Kidney epithelial cell (primary cell): ENCODE data around the gene RNF213. TPM values are rescaled to one million over a fixed set of nuclear protein-coding genes. Genes with fewer than 3 reads are reported as not detected.

Source experiments
- DNase-seq: peaks from one replicate; pipeline ENCODE4 v3.0.0-alpha.2; 2010; ENCODE audit warnings: low read depth
- H3K27me3 ChIP-seq: 2 replicates; pipeline ENCODE4 v1.6.0; 2011; ENCODE audit warnings: low read length; ENCODE audit not compliant: control insufficient read depth, insufficient read depth
- H3K36me3 ChIP-seq: 2 replicates; pipeline ENCODE4 v1.5.1; 2011; ENCODE audit warnings: low read length; ENCODE audit not compliant: control insufficient read depth, insufficient read depth
- H3K4me3 ChIP-seq: 2 replicates; pipeline ENCODE4 v1.5.1; 2011; ENCODE audit warnings: low read depth, mild to moderate bottlenecking, control low read depth, low read length
- total RNA-seq: library from RNA; depleted of rRNA; stranded (reverse); fragments of >200 nt; gene quantifications from 2 replicates; pipeline ENCODE4 v1.2.3, GENCODE V29; 2015
- TF ChIP-seq, protein P1 (sequence below): IDR thresholded peaks from 2 replicates; pipeline ENCODE4 v1.5.1; 2011; ENCODE audit warnings: mild to moderate bottlenecking, moderate library complexity, low read length, control low read depth, inconsistent platforms; ENCODE audit not compliant: insufficient read depth, poor library complexity, severe bottlenecking

The RNF213 gene
- total RNA-seq, 1 donor from 2014 or later, result 111 TPM

DNA sequence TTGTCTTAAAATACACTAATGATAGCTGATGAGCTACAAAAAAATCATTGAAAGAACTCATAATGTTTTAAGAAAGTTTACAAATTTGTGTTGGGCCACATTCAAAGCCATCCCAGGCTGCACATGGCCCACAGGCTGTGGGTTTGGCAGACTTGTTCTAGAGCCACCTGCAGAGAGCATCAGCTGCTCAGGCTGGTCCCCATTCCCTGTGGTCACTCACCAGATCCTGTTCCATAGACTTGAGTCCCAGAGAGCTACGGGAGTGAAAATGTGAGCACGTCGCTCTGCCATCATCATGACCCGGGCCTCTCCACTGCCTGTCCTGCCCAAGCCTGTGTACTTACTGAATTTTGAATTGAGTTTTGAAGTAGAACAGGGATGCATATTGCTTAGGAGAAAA is 33.5 kb upstream of the RNF213 start:
- no peak for DNase-seq
- TF ChIP-seq, protein P1, sequence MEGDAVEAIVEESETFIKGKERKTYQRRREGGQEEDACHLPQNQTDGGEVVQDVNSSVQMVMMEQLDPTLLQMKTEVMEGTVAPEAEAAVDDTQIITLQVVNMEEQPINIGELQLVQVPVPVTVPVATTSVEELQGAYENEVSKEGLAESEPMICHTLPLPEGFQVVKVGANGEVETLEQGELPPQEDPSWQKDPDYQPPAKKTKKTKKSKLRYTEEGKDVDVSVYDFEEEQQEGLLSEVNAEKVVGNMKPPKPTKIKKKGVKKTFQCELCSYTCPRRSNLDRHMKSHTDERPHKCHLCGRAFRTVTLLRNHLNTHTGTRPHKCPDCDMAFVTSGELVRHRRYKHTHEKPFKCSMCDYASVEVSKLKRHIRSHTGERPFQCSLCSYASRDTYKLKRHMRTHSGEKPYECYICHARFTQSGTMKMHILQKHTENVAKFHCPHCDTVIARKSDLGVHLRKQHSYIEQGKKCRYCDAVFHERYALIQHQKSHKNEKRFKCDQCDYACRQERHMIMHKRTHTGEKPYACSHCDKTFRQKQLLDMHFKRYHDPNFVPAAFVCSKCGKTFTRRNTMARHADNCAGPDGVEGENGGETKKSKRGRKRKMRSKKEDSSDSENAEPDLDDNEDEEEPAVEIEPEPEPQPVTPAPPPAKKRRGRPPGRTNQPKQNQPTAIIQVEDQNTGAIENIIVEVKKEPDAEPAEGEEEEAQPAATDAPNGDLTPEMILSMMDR, result no peak
- Histone ChIP-seq H3K4me3 (no peak overlapping the region), H3K36me3 (no peaks in the 10 kb centered on the region), H3K27me3 (no peaks in the 10 kb centered on the region)

DNA sequence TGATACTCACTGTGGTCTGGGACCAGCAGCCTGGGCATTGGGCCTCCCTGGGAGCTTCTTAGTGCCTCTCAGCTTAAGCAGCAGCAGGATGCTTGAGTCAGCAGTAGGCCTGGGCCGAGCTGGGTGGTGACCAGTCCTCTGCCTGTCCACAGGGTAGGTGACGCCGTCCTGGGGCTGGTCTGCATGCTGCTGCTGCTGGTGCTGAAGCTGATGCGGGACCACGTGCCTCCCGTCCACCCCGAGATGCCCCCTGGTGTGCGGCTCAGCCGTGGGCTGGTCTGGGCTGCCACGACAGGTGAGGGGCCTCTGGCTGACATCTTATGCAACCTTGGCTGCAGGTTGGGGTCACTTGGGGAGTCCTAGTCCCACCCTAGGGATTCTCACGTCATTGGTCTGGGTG is 33.0 kb upstream of the RNF213 start:
- Histone ChIP-seq H3K4me3 (no peak overlapping the region), H3K36me3 (no peaks in the 10 kb centered on the region), H3K27me3 (no peaks in the 10 kb centered on the region)
- TF ChIP-seq, protein P1, result no peak
- DNase-seq, result no peak

DNA sequence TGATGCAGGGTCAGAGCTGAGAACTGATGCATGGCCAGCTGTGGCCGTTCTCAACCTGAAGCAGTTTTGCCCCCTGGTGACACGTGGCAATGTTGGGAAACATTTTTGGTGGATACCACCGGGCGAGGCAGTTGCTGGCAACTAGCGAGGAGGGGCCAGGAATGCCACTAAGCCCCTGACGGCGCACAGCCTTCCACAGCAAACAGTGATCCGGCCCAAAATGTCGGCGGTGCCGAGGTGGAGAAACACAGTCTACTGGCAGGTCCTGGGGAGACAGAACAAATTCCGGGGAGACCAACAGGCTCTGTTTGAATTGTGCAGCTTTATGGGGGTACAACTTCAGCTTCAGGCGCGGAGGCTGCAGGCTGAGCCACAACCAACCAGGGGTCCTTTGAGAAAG is 32.2 kb upstream of the RNF213 start:
- H3K36me3 ChIP-seq, result no peaks in the 10 kb centered on the region
- H3K4me3 ChIP-seq, result no peak overlapping the region
- DNase-seq, result no peak
- H3K27me3 ChIP-seq, result no peaks in the 10 kb centered on the region
- TF ChIP-seq, protein P1, result no peak

DNA sequence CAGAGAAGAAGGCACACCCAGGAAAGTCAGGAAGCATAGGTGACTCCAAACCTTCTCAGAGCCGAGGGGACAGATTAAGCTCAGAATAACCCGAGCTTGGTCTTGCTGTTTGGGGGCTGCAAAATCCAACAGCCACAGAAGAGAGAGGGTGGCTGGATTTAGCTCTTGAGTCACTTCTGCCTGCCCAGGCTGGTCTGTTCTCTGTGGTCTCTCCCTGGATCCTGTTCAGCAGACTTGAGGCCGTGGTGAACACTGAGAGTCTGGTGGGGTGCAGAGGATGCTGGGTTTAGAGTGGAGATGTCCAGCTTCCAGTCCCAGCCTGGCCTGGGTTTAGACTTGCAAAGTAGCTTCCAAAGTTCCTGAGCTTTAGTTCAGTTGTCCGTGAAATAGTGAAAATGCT is 31.6 kb upstream of the RNF213 start:
- Histone ChIP-seq H3K27me3 (no peaks in the 10 kb centered on the region), H3K4me3 (no peak overlapping the region), H3K36me3 (no peaks in the 10 kb centered on the region)
- TF ChIP-seq, protein P1, result no peak
- DNase-seq, result no peak

DNA sequence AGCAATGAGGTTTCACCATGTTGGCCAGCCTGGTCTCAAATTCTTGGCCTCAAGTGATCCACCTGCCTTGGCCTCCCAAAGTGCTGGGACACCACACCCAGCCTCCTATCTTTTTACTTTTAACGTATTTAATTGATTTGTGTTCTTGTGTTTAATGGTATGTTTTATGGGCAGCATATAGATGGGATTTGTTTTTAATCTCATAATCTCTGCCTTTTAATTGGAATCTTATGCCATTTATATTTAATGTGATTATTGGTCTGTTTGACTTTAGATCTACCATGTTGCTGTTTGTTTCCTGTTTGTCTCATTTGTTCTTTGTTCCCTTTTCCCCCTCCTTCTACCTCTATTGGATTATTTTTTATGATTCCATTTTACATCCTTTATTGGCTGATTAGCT is 28.2 kb upstream of the RNF213 start:
- no peaks in the 10 kb centered on the region for H3K36me3 ChIP-seq
- no peak overlapping the region for H3K4me3 ChIP-seq
- no peaks in the 10 kb centered on the region for H3K27me3 ChIP-seq
- no peak for DNase-seq
- TF ChIP-seq, protein P1, result no peak

DNA sequence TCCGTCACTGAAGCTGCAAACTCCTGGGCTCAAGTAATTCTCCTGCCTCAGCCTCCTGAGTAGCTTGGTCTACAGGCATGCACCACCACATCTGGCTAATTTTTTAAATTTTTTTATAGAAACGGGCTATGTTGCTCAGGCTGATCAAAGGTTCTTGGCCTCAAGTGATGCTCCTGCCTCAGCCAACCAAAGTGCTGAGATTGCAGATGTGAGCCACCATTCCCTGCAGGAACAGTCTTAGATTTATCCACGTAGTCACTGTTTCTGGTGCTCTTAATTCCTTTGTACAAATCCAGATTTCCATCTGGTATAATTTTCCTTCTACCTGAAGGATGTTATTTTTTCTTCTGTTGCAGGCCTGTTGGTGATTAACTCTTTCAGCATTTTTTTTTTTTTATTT is 27.4 kb upstream of the RNF213 start:
- DNase-seq, result no peak
- no peaks in the 10 kb centered on the region for H3K36me3 ChIP-seq
- no peaks in the 10 kb centered on the region for H3K27me3 ChIP-seq
- no peak overlapping the region for H3K4me3 ChIP-seq
- TF ChIP-seq, protein P1, result no peak
